ENCODE measurements around the gene HBG2.
"Not testable (repeated sequence)": the region's sequence is repeated elsewhere in the genome, so short reads cannot be mapped to it uniquely, and the experiment has no call there.

Gene HBG2

DNA sequence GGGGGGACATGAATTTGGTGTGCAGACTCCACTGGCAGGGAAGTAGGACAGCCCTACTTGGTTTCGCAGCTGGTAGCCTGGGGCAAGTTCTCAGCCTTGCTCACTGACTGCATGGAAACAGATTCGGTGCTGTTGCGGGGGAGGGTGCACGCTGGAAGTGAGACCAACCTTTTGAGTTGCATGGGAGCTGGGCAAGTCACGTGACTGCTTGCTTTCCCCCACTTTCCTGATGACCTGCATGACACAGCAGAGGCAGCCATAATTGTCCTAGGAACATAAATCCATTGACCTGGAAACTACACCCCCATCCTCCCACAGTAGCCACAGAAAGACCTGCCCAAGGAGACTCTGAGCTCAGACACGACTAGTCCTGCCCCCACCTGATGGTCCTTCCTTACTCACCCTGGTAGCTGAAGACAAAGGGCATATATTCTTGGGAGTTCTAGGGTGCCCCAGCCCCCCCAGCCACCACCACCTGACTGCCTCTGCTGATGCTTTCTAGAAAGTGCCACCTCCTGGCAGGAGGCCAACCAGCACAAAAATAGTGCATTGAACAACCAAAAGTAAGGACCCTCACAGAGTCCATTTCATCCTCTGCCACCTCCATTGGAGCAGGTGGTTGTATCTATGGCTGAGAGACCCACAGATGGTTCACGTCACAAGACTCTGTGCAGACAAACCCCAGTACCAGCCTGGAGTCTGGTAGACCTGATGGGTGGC is 4.1 kb upstream of the HBG2 start:
- Histone ChIP-seq H3K4me3 (ENCODE audit: low read depth in 1 of 2, low read length in 2 of 2) (no peak overlapping the region), H3K27me3 (ENCODE audit: control insufficient read depth in 1 of 2, insufficient read depth in 2 of 2, low read length in 2 of 2) (no peaks in the 10 kb centered on the region), H3K36me3 (ENCODE audit: insufficient read depth, low read length) (no peaks in the 10 kb centered on the region), H3K27ac (ENCODE audit: low read depth, low read length) (no peak overlapping the region), H3K9ac (ENCODE audit: low read length) (no peak overlapping the region), H3K9me3 (ENCODE audit: low read length) (no peaks in the 10 kb centered on the region), H3K4me1 (ENCODE audit: insufficient read depth, low read length) (no peaks in the 10 kb centered on the region)

DNA sequence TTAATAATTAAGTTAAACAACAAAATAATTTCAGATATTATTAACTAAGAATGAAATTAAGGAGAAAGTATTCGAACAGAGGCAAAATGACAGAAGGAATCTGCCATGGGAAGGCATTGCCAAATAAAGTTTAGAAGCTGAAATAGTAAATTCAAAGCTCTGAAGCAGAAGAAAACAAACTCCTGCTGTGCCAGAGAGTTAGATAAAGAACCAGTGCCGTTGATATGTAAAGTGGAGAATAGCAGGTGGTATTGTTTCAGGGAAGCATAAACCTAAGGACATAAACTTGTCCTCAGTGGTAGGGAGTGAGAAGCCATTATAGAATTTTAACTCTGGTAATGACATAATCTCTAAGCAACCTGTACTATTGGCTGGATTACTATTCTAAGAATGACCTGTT is 2.7 kb upstream of the HBG2 start:
- Histone ChIP-seq H3K27me3 (ENCODE audit: control insufficient read depth in 1 of 2, insufficient read depth in 2 of 2, low read length in 2 of 2) (no peaks in the 10 kb centered on the region), H3K36me3 (ENCODE audit: insufficient read depth, low read length) (no peaks in the 10 kb centered on the region), H3K4me1 (ENCODE audit: insufficient read depth, low read length) (no peaks in the 10 kb centered on the region)

DNA sequence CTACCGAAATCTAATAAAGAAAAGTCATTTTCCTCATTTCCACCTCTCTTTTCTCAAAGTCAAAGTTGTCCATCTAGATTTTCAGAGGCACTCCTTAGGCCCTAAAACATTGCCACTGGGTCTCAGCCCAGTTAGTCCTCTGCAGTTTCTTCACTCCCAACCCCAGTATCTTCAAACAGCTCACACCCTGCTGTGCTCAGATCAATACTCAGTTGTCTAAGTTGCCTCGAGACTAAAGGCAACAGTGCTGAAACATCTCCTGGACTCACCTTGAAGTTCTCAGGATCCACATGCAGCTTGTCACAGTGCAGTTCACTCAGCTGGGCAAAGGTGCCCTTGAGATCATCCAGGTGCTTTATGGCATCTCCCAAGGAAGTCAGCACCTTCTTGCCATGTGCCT is 558 bp downstream of the HBG2 start:
- not testable (repeated sequence) for H3K27ac ChIP-seq (ENCODE audit: low read depth, low read length); H3K36me3 ChIP-seq (ENCODE audit: insufficient read depth, low read length); H3K4me1 ChIP-seq (ENCODE audit: insufficient read depth, low read length); H3K9me3 ChIP-seq (ENCODE audit: low read length); H3K27me3 ChIP-seq (ENCODE audit: control insufficient read depth in 1 of 2, insufficient read depth in 2 of 2, low read length in 2 of 2); H3K4me3 ChIP-seq (ENCODE audit: low read depth in 1 of 2, low read length in 2 of 2); H3K9ac ChIP-seq (ENCODE audit: low read length)

More for the DNA sequence above, 2.7 kb upstream of the HBG2 start:
- Histone ChIP-seq H3K4me3 (ENCODE audit: low read depth in 1 of 2, low read length in 2 of 2) (no peak overlapping the region), H3K27ac (ENCODE audit: low read depth, low read length) (no peak overlapping the region), H3K9me3 (ENCODE audit: low read length) (no peaks in the 10 kb centered on the region), H3K9ac (ENCODE audit: low read length) (no peak overlapping the region)

DNA sequence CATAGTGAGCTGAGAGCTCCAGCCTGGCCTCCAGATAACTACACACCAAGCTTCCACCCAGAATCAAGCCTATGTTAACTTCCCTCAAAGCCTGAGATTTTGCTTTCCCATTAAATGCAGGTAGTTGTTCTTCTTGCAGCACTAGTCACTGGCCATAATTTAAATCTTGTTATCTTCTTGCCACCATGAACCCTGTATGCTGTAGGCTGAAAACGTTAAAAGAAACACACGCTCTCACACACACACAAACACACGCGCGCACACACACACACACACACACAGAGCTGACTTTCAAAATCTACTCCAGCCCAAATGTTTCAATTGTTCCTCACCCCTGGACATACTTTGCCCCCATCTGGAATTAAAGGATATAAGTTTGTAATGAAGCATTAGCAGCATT is 1.1 kb downstream of the HBG2 start:
- H3K4me1 ChIP-seq (ENCODE audit: insufficient read depth, low read length); H3K9ac ChIP-seq (ENCODE audit: low read length); H3K27me3 ChIP-seq (ENCODE audit: control insufficient read depth in 1 of 2, insufficient read depth in 2 of 2, low read length in 2 of 2); H3K9me3 ChIP-seq (ENCODE audit: low read length); H3K36me3 ChIP-seq (ENCODE audit: insufficient read depth, low read length); H3K4me3 ChIP-seq (ENCODE audit: low read depth in 1 of 2, low read length in 2 of 2); H3K27ac ChIP-seq (ENCODE audit: low read depth, low read length): not testable (repeated sequence)

DNA sequence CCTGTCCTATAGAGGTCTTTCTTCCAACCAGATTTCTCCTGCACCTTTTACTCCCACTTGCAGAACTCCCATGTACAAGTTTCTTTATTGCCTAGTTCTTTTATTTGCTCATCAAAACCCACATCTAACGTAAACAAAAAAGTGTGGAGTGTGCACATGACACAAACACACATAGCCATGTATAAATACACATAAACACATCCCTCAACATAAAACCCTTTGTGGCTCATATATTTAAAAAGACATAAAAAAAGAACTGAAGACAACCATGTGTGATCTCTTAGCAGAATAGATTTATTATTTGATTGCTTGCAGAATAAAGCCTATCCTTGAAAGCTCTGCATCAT is 1.7 kb downstream of the HBG2 start:
- Histone ChIP-seq H3K27ac (ENCODE audit: low read depth, low read length) (no peak overlapping the region), H3K9ac (ENCODE audit: low read length) (no peak overlapping the region), H3K4me3 (ENCODE audit: low read depth in 1 of 2, low read length in 2 of 2) (no peak overlapping the region), H3K27me3 (ENCODE audit: control insufficient read depth in 1 of 2, insufficient read depth in 2 of 2, low read length in 2 of 2) (no peaks in the 10 kb centered on the region), H3K36me3 (ENCODE audit: insufficient read depth, low read length) (no peaks in the 10 kb centered on the region), H3K4me1 (ENCODE audit: insufficient read depth, low read length) (no peaks in the 10 kb centered on the region), H3K9me3 (ENCODE audit: low read length) (no peaks in the 10 kb centered on the region)

DNA sequence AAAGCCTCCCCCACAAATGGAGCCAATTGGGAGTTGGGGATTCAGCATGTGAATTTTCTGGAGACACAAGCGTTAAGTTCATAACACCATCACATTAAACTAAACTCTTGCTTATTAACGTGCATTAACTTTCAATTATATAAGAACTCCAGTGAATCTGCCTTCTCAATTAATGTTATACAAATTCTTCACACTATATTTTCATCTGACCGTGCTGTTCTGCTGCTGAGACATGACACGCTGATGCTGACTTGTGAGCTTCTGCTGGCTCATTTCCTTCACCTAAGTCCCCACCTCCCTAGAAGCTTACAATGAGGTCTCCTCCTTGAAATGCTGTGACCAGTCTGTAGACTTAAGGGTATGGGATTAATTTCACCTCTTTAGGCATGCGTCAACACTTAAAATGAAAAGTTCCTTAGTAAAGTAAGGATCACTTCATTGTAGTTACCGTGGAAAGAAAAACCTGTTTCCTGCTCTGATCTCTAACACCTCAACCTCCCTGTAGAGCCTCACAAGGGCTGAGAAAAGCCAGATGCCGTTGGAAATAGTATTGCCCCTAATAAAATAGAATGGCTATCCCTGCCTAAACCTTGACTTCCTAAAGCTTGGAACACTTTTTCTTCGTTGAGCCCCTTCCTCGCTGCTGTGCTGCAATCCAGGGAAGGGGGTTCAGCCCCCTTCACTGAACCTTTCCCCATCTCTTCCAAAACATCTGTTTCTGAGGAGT is 2.2 kb downstream of the HBG2 start:
- H3K27ac ChIP-seq (ENCODE audit: low read depth, low read length) = no peak overlapping the region
- no peaks in the 10 kb centered on the region for H3K36me3 ChIP-seq (ENCODE audit: insufficient read depth, low read length)
- no peaks in the 10 kb centered on the region for H3K9me3 ChIP-seq (ENCODE audit: low read length)
- H3K4me1 ChIP-seq (ENCODE audit: insufficient read depth, low read length) = no peaks in the 10 kb centered on the region
- H3K27me3 ChIP-seq (ENCODE audit: control insufficient read depth in 1 of 2, insufficient read depth in 2 of 2, low read length in 2 of 2) = no peaks in the 10 kb centered on the region
- no peak overlapping the region for H3K4me3 ChIP-seq (ENCODE audit: low read depth in 1 of 2, low read length in 2 of 2)
- no peak overlapping the region for H3K9ac ChIP-seq (ENCODE audit: low read length)

DNA sequence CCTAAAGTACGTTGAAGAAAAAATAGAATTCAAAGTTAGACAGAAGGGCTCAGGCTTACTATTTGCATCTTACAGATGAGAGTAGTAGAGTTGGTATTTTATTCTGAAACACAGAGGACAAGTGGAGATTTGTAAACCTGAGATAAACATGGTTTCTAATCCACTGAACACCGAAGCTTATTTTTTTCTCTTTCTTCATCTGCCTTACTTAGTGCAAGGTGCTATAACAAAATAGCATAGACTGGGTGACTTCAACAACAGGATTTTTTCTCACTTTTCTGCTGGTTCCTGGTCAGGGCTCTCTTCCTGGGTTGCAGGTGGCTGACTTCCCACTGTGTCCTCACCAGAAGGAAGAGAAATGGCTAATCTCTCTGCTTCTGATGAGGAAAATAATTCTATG is 2.8 kb downstream of the HBG2 start:
- no peaks in the 10 kb centered on the region for H3K36me3 ChIP-seq (ENCODE audit: insufficient read depth, low read length)
- no peaks in the 10 kb centered on the region for H3K9me3 ChIP-seq (ENCODE audit: low read length)
- H3K4me3 ChIP-seq (ENCODE audit: low read depth in 1 of 2, low read length in 2 of 2) = no peak overlapping the region

DNA sequence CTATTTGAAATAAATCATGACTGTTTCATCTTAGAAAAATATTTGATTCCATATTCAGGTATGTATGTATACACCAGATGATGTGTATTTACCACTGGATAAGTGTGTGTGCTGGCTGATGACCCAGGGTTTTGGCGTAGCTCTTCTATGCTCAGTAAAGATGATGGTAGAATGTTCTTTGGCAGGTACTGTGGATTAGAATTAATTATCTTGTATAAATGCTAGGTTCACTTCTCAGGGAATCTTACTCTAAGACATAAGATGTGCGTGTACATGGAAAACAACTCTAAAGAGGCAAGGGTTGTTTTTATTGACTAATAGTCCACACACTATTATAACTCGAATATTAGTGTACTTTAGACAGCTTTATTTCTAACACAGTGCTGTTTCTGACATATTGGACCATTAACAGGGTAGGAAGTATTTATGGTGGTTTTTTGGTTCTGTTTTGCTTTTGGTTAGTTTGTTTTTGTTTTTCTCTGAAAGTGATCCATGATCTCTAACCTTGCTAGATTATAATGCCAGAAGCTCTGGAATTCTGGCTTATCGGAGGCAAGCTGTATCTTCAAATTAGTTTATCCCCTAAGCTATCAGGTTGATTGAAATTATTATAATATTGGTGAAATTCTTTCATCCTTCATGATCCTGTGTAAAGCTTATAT is 3.9 kb downstream of the HBG2 start:
- H3K27me3 ChIP-seq (ENCODE audit: control insufficient read depth in 1 of 2, insufficient read depth in 2 of 2, low read length in 2 of 2) = no peaks in the 10 kb centered on the region
- no peak overlapping the region for H3K9ac ChIP-seq (ENCODE audit: low read length)
- H3K36me3 ChIP-seq (ENCODE audit: insufficient read depth, low read length) = no peaks in the 10 kb centered on the region
- H3K4me1 ChIP-seq (ENCODE audit: insufficient read depth, low read length) = no peaks in the 10 kb centered on the region
- H3K4me3 ChIP-seq (ENCODE audit: low read depth in 1 of 2, low read length in 2 of 2) = no peak overlapping the region
- H3K27ac ChIP-seq (ENCODE audit: low read depth, low read length) = no peak overlapping the region
- no peaks in the 10 kb centered on the region for H3K9me3 ChIP-seq (ENCODE audit: low read length)

More for the DNA sequence above, 2.8 kb downstream of the HBG2 start:
- Histone ChIP-seq H3K27ac (ENCODE audit: low read depth, low read length) (no peak overlapping the region), H3K27me3 (ENCODE audit: control insufficient read depth in 1 of 2, insufficient read depth in 2 of 2, low read length in 2 of 2) (no peaks in the 10 kb centered on the region), H3K4me1 (ENCODE audit: insufficient read depth, low read length) (no peaks in the 10 kb centered on the region), H3K9ac (ENCODE audit: low read length) (no peak overlapping the region)

DNA sequence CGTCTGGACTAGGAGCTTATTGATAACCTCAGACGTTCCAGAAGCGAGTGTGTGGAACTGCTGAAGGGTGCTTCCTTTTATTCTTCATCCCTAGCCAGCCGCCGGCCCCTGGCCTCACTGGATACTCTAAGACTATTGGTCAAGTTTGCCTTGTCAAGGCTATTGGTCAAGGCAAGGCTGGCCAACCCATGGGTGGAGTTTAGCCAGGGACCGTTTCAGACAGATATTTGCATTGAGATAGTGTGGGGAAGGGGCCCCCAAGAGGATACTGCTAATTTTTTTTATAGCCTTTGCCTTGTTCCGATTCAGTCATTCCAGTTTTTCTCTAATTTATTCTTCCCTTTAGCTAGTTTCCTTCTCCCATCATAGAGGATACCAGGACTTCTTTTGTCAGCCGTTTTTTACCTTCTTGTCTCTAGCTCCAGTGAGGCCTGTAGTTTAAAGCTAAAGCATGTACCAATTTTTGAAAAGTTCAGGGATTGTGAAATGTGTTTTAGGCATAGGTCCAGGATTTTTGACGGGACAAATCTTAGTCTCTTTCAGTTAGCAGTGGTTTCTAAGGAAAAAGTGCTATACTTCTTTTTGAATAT is 4.7 kb downstream of the HBG2 start, which contains the start of gene HBG1:
Gene HBG1 (minus strand): TSS at position 51 of the 590 bp plus-strand sequence. CDS start 53 bp downstream, outside the sequence.
- not testable (repeated sequence) for H3K4me1 ChIP-seq (ENCODE audit: insufficient read depth, low read length); H3K27me3 ChIP-seq (ENCODE audit: control insufficient read depth in 1 of 2, insufficient read depth in 2 of 2, low read length in 2 of 2)

DNA sequence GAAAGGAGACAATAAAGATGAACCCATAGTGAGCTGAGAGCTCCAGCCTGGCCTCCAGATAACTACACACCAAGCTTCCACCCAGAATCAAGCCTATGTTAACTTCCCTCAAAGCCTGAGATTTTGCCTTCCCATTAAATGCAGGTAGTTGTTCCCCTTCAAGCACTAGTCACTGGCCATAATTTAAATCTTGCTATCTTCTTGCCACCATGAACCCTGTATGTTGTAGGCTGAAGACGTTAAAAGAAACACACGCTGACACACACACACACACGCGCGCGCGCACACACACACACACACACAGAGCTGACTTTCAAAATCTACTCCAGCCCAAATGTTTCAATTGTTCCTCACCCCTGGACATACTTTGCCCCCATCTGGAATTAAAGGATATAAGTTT is 6.1 kb downstream of the HBG2 start:
- not testable (repeated sequence) for H3K4me1 ChIP-seq (ENCODE audit: insufficient read depth, low read length); H3K27me3 ChIP-seq (ENCODE audit: control insufficient read depth in 1 of 2, insufficient read depth in 2 of 2, low read length in 2 of 2); H3K36me3 ChIP-seq (ENCODE audit: insufficient read depth, low read length); H3K9ac ChIP-seq (ENCODE audit: low read length); H3K4me3 ChIP-seq (ENCODE audit: low read depth in 1 of 2, low read length in 2 of 2); H3K9me3 ChIP-seq (ENCODE audit: low read length); H3K27ac ChIP-seq (ENCODE audit: low read depth, low read length)

More for the DNA sequence above, 4.7 kb downstream of the HBG2 start, which contains the start of gene HBG1:
- not testable (repeated sequence) for H3K9me3 ChIP-seq (ENCODE audit: low read length); H3K9ac ChIP-seq (ENCODE audit: low read length); H3K4me3 ChIP-seq (ENCODE audit: low read depth in 1 of 2, low read length in 2 of 2); H3K36me3 ChIP-seq (ENCODE audit: insufficient read depth, low read length); H3K27ac ChIP-seq (ENCODE audit: low read depth, low read length)

DNA sequence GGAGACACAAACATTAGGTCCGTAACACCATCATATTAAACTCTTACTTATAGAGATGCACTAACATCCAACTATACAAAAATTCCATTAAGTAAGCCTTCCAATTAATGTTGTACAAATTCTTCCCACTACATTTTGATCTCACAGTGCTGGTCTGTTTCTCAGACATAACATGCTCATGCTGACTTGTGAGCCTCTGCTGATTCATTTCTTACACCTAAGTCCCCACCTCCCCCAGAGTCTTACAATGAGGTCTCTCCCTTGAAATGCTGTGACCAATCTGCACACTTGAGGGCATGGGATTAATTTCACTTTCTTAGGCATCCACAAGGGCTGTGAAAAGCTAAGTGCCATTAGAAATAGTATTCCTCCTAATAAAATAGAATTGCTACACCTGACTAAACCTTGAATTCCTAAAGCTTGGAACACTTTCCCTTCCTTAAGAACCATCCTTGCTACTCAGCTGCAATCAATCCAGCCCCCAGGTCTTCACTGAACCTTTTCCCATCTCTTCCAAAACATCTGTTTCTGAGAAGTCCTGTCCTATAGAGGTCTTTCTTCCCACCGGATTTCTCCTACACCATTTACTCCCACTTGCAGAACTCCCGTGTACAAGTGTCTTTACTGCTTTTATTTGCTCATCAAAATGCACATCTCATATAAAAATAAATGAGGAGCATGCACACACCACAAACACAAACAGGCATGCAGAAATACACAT is 6.9 kb downstream of the HBG2 start:
- no peak overlapping the region for H3K4me3 ChIP-seq (ENCODE audit: low read depth in 1 of 2, low read length in 2 of 2)
- H3K36me3 ChIP-seq (ENCODE audit: insufficient read depth, low read length) = no peaks in the 10 kb centered on the region
- no peaks in the 10 kb centered on the region for H3K9me3 ChIP-seq (ENCODE audit: low read length)
- H3K27me3 ChIP-seq (ENCODE audit: control insufficient read depth in 1 of 2, insufficient read depth in 2 of 2, low read length in 2 of 2) = no peaks in the 10 kb centered on the region
- H3K9ac ChIP-seq (ENCODE audit: low read length) = no peak overlapping the region
- H3K27ac ChIP-seq (ENCODE audit: low read depth, low read length) = no peak overlapping the region
- H3K4me1 ChIP-seq (ENCODE audit: insufficient read depth, low read length) = no peaks in the 10 kb centered on the region
